Mesendoderm (in vitro differentiated cells): ENCODE measurements around the gene EMP2.
"Not testable (repeated sequence)": the region's sequence is repeated elsewhere in the genome, so short reads cannot be mapped to it uniquely, and the experiment has no call there.

Experiments
- DNase-seq: peaks from one replicate; pipeline ENCODE4 v3.0.0; 2013
- H2AK5ac ChIP-seq: 2 replicates; pipeline ENCODE4 v1.6.1; 2013; ENCODE audit warnings: low read length, inconsistent platforms
- H2BK120ac ChIP-seq: 2 replicates; pipeline ENCODE4 v1.6.1; 2013; ENCODE audit warnings: low read depth, mild to moderate bottlenecking, low read length, moderate library complexity, mixed read lengths
- H2BK15ac ChIP-seq: replicated peaks from 2 replicates; pipeline ENCODE4 v1.6.1; 2013; ENCODE audit warnings: low read depth, mild to moderate bottlenecking, moderate library complexity
- H2BK5ac ChIP-seq: 2 replicates; pipeline ENCODE4 v1.6.1; 2013; ENCODE audit warnings: low read length, inconsistent platforms
- H3K18ac ChIP-seq: 2 replicates; pipeline ENCODE4 v1.6.1; 2013; ENCODE audit warnings: mild to moderate bottlenecking, low read length, mixed read lengths
- H3K23ac ChIP-seq: one replicate; pipeline ENCODE4 v1.6.1; 2013; ENCODE audit warnings: low read length
- H3K27ac ChIP-seq: 2 replicates; pipeline ENCODE4 v1.5.1; 2013; ENCODE audit warnings: low read depth, mild to moderate bottlenecking, inconsistent platforms, low read length, moderate library complexity
- H3K27me3 ChIP-seq: 2 replicates; pipeline ENCODE4 v1.6.1; 2013; ENCODE audit warnings: low read length, control low read depth, mild to moderate bottlenecking, inconsistent platforms; ENCODE audit not compliant: insufficient read depth, poor library complexity
- H3K36me3 ChIP-seq: 2 replicates; pipeline ENCODE4 v1.6.1; 2013; ENCODE audit warnings: low read length, inconsistent platforms; ENCODE audit not compliant: control insufficient read depth, insufficient read depth
- H3K4ac ChIP-seq: one replicate; pipeline ENCODE4 v1.6.1; 2013; ENCODE audit warnings: low read depth, mild to moderate bottlenecking, low read length, moderate library complexity
- H3K4me1 ChIP-seq: 2 replicates; pipeline ENCODE4 v1.6.1; 2013; ENCODE audit warnings: low read depth, low read length, inconsistent platforms; ENCODE audit not compliant: control insufficient read depth
- H3K4me2 ChIP-seq: 2 replicates; pipeline ENCODE4 v1.6.1; 2013; ENCODE audit warnings: low read length
- H3K4me3 ChIP-seq: 2 replicates; pipeline ENCODE4 v1.5.1; 2013; ENCODE audit warnings: mild to moderate bottlenecking, low read length
- H3K56ac ChIP-seq: one replicate; pipeline ENCODE4 v1.6.1; 2013; ENCODE audit warnings: low read length
- H3K79me1 ChIP-seq: 2 replicates; pipeline ENCODE4 v1.6.1; 2013; ENCODE audit warnings: low read length, inconsistent platforms
- H3K79me2 ChIP-seq: 2 replicates; pipeline ENCODE4 v1.6.1; 2013; ENCODE audit warnings: mild to moderate bottlenecking, low read length; ENCODE audit not compliant: control insufficient read depth, insufficient read depth
- H3K9ac ChIP-seq: 2 replicates; pipeline ENCODE4 v1.6.1; 2013; ENCODE audit warnings: low read length, inconsistent platforms
- H4K5ac ChIP-seq: one replicate; pipeline ENCODE4 v1.6.1; 2013; ENCODE audit warnings: low read length
- H4K8ac ChIP-seq: one replicate; pipeline ENCODE4 v1.6.1; 2013; ENCODE audit warnings: low read depth, mild to moderate bottlenecking, control low read depth, low read length, moderate library complexity
- WGBS: extraction: QIAGEN DNeasy Blood & Tissue Kit; methylation state at CpG from one replicate; pipeline ENCODE4 v1.1.7; 2013; ENCODE audit warnings: low lambda C conversion rate, missing lambda C conversion rate; ENCODE audit not compliant: insufficient coverage; ENCODE audit errors: extremely low coverage; 5-methylcytosine and 5-hydroxymethylcytosine counted together

EMP2 gene

GRCh38 chr16:10533612-10534011 lies 46.8 kb downstream of the EMP2 start:
- not testable (repeated sequence) for H3K27ac ChIP-seq, H2BK120ac ChIP-seq, H4K5ac ChIP-seq, H3K4me1 ChIP-seq, H3K9ac ChIP-seq, H3K79me1 ChIP-seq, H3K23ac ChIP-seq, H3K27me3 ChIP-seq, H4K8ac ChIP-seq, H3K56ac ChIP-seq, H2BK15ac ChIP-seq, H3K79me2 ChIP-seq, H2BK5ac ChIP-seq, H2AK5ac ChIP-seq, H3K4ac ChIP-seq, H3K4me3 ChIP-seq, H3K18ac ChIP-seq, DNase-seq, H3K4me2 ChIP-seq, H3K36me3 ChIP-seq
- WGBS: no CpG with 5 or more reads among the region's 4 CpGs

- Histone ChIP-seq H3K4me1 (no peaks in the 10 kb centered on the region), H3K79me2 (no peaks in the 10 kb centered on the region), H3K27ac (no peak overlapping the region), H4K8ac (no peak overlapping the region), H3K18ac (no peak overlapping the region), H2BK5ac (no peak overlapping the region), H3K4me3 (no peak overlapping the region), H3K79me1 (no peaks in the 10 kb centered on the region), H4K5ac (no peak overlapping the region), H3K27me3 (no peaks in the 10 kb centered on the region), H3K23ac (no peak overlapping the region), H2BK120ac (no peak overlapping the region), H3K36me3 (no peaks in the 10 kb centered on the region), H2BK15ac (no peak overlapping the region), H3K56ac (no peak overlapping the region), H3K4me2 (no peak overlapping the region), H3K4ac (no peak overlapping the region), H3K9ac (no peak overlapping the region), H2AK5ac (no peak overlapping the region)
- no peak for DNase-seq
These were observed 48.8 kb downstream of the EMP2 start for GRCh38 chr16:10531582-10531981.

- H3K4ac ChIP-seq: no peak overlapping the region
- no peak overlapping the region for H3K4me2 ChIP-seq
- H3K79me2 ChIP-seq: no peaks in the 10 kb centered on the region
- no peak overlapping the region for H3K23ac ChIP-seq
- no peak overlapping the region for H3K4me3 ChIP-seq
- H4K5ac ChIP-seq: no peak overlapping the region
- H2AK5ac ChIP-seq: no peak overlapping the region
- H3K9ac ChIP-seq: no peak overlapping the region
- H4K8ac ChIP-seq: no peak overlapping the region
- WGBS: no CpG with 5 or more reads among the region's 14 CpGs
- no peaks in the 10 kb centered on the region for H3K79me1 ChIP-seq
- H3K36me3 ChIP-seq: no peaks in the 10 kb centered on the region
- H3K18ac ChIP-seq: no peak overlapping the region
- no peak overlapping the region for H3K27ac ChIP-seq
- H3K56ac ChIP-seq: no peak overlapping the region
- H2BK15ac ChIP-seq: no peak overlapping the region
- no peak for DNase-seq
- no peaks in the 10 kb centered on the region for H3K27me3 ChIP-seq
- no peak overlapping the region for H2BK120ac ChIP-seq
- H2BK5ac ChIP-seq: no peak overlapping the region
- H3K4me1 ChIP-seq: no peaks in the 10 kb centered on the region
These were observed 49.7 kb downstream of the EMP2 start for GRCh38 chr16:10530685-10531084.

- no peak for DNase-seq
- no peak overlapping the region for H3K23ac ChIP-seq
These were observed 50.3 kb downstream of the EMP2 start for GRCh38 chr16:10529895-10530669.

GRCh38 chr16:10528635-10529034 lies 51.8 kb downstream of the EMP2 start:
- no peak overlapping the region for H4K5ac ChIP-seq
- H3K4ac ChIP-seq: no peak overlapping the region
- no peak overlapping the region for H3K18ac ChIP-seq
- no peak for DNase-seq
- H2BK120ac ChIP-seq: no peak overlapping the region
- no peaks in the 10 kb centered on the region for H3K79me2 ChIP-seq
- H3K36me3 ChIP-seq: no peaks in the 10 kb centered on the region
- no peaks in the 10 kb centered on the region for H3K27me3 ChIP-seq
- no peaks in the 10 kb centered on the region for H3K4me1 ChIP-seq
- H3K56ac ChIP-seq: no peak overlapping the region
- H3K23ac ChIP-seq: no peak overlapping the region
- H3K9ac ChIP-seq: no peak overlapping the region
- H3K4me3 ChIP-seq: no peak overlapping the region
- H3K27ac ChIP-seq: no peak overlapping the region
- no peak overlapping the region for H3K4me2 ChIP-seq
- H3K79me1 ChIP-seq: no peaks in the 10 kb centered on the region
- no peak overlapping the region for H4K8ac ChIP-seq
- no CpG with 5 or more reads among the region's 8 CpGs for WGBS
- H2AK5ac ChIP-seq: no peak overlapping the region
- H2BK15ac ChIP-seq: no peak overlapping the region
- H2BK5ac ChIP-seq: no peak overlapping the region

More at GRCh38 chr16:10529895-10530669, 50.3 kb downstream of the EMP2 start:
- no peaks in the 10 kb centered on the region for H3K79me1 ChIP-seq
- H3K9ac ChIP-seq: no peak overlapping the region
- H2BK5ac ChIP-seq: no peak overlapping the region
- no CpG with 5 or more reads among the region's 1 CpG for WGBS
- H3K36me3 ChIP-seq: no peaks in the 10 kb centered on the region
- H2AK5ac ChIP-seq: no peak overlapping the region
- no peaks in the 10 kb centered on the region for H3K4me1 ChIP-seq
- H3K27me3 ChIP-seq: no peaks in the 10 kb centered on the region
- H3K4me3 ChIP-seq: no peak overlapping the region
- no peak overlapping the region for H2BK15ac ChIP-seq
- no peak overlapping the region for H3K56ac ChIP-seq
- H3K4ac ChIP-seq: no peak overlapping the region
- H4K5ac ChIP-seq: no peak overlapping the region
- H4K8ac ChIP-seq: no peak overlapping the region
- H2BK120ac ChIP-seq: no peak overlapping the region
- H3K79me2 ChIP-seq: no peaks in the 10 kb centered on the region
- no peak overlapping the region for H3K27ac ChIP-seq
- no peak overlapping the region for H3K4me2 ChIP-seq
- H3K18ac ChIP-seq: no peak overlapping the region

GRCh38 chr16:10526962-10527361 lies 53.4 kb downstream of the EMP2 start:
- no peaks in the 10 kb centered on the region for H3K36me3 ChIP-seq
- H2BK15ac ChIP-seq: no peak overlapping the region
- no peak overlapping the region for H4K8ac ChIP-seq
- no peak overlapping the region for H3K4me2 ChIP-seq
- H3K27me3 ChIP-seq: no peaks in the 10 kb centered on the region
- no peak overlapping the region for H3K23ac ChIP-seq
- no peak overlapping the region for H3K9ac ChIP-seq
- no peak overlapping the region for H2AK5ac ChIP-seq
- no peaks in the 10 kb centered on the region for H3K79me2 ChIP-seq
- H3K4me1 ChIP-seq: no peaks in the 10 kb centered on the region
- no peak overlapping the region for H3K56ac ChIP-seq
- no peak for DNase-seq
- no peak overlapping the region for H3K4me3 ChIP-seq
- WGBS: no CpG with 5 or more reads among the region's 7 CpGs
- H2BK120ac ChIP-seq: no peak overlapping the region
- no peak overlapping the region for H2BK5ac ChIP-seq
- H3K27ac ChIP-seq: no peak overlapping the region
- H3K4ac ChIP-seq: no peak overlapping the region
- H3K18ac ChIP-seq: no peak overlapping the region
- no peak overlapping the region for H4K5ac ChIP-seq
- no peaks in the 10 kb centered on the region for H3K79me1 ChIP-seq
